ENCODE measurements around the gene EMP2.

GRCh38 chr16:10517868-10518267 is 62.5 kb downstream of the EMP2 start:
- TF ChIP-seq POLR2AphosphoS5 (IDR thresholded peaks at IDR 0.05) (no peak), POLR2A (IDR thresholded peaks at IDR 0.05) (no peak), CTCF (IDR thresholded peaks at IDR 0.05) (no peak)
